ENCODE data around the gene CREB3. TPM values are rescaled to one million over a fixed set of nuclear protein-coding genes. Genes with fewer than 3 reads are reported as not detected.

CREB3 gene
- total and polyA plus RNA-seq, 9 of the 15 experiments (the other 6 are each of a cell fraction or from before 2014, with no cell fraction given), result 5.7 to 18.3 (median 14.9) TPM

DNA sequence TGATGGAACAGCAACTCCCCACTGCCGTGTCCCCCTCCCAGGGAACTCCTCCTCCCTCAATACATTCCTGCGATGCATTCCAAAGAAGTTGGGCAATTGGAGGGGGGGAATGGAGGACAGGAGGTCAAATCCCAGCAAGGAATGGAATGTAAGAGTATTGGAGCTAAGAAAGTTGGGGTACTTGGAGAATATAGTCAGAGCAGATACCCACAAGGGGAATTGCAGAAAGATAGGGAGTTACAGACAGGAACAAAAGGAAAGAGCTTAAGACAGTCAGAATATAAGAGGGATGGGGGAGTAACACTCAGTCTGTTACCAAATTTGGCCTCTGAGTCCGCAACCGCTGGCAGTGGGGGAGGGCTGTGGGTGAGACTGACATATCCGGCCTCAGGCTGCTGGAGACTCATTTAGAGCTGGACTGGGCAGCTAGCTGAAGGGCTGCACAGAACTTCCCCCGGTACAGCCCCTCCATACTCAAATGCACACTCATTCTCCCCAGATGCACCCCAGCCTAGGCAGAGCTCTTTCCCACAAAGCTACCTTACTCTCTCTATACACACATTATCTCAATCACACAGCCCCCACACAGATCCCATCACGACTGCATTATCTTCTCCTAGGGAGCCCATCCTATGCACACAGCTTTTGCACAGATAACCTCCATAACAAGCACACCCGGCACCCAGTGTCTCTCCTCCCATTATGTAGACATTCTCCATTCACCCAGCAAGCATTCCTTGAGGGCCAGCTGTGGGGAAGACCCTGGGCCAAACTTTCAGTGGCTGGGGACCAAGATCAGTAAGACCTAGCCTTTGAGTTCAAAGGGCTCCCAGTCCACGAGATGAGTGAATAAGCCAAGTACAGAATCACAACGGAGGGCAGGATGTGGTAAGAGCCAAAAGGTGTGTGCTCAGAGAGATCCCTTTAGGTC, 4.2 kb upstream of the CREB3 start (continued):
- TF ChIP-seq PML (IDR thresholded peaks at IDR 0.05; ENCODE audit: low read length), result peak; percentile 77
- no peak for TF ChIP-seq ZHX1 (conservative IDR thresholded peaks at IDR 0.05; ENCODE audit: low read length)
- peak; percentile 77; the same call in 1 of the 2 replicates for TF ChIP-seq NFRKB (IDR thresholded peaks at IDR 0.05; ENCODE audit: low read depth)
- no peak for TF ChIP-seq ZNF583 (CRISPR knock-in tag; IDR thresholded peaks at IDR 0.05)
- no peak for TF ChIP-seq KLF13 (tag; IDR thresholded peaks at IDR 0.05; ENCODE audit: borderline replicate concordance, low read depth)
- peak; percentile 52; the same call in 1 of the 2 replicates for TF ChIP-seq TFAP4 (CRISPR knock-in tag; IDR thresholded peaks at IDR 0.05; ENCODE audit: borderline replicate concordance)
- no peak for TF ChIP-seq ZKSCAN3 (CRISPR knock-in tag; IDR thresholded peaks at IDR 0.05)
- no peak for TF ChIP-seq POLR3G (IDR thresholded peaks at IDR 0.05; ENCODE audit: extremely low read depth, insufficient read length, insufficient replicate concordance)
- TF ChIP-seq ZNF282 (CRISPR knock-in tag; IDR thresholded peaks at IDR 0.05), result no peak
- no peak for TF ChIP-seq ID3 (CRISPR knock-in tag; IDR thresholded peaks at IDR 0.05)
- 0 out of 2 replicates have a peak, but pooled peaks have one; percentile 13 for TF ChIP-seq ID3 (tag; IDR thresholded peaks at IDR 0.05)
- peak; percentile 55; the same call in 1 of the 2 replicates for TF ChIP-seq GATAD2B (IDR thresholded peaks at IDR 0.05; ENCODE audit: borderline replicate concordance)
- no peak for TF ChIP-seq TCF7 (IDR thresholded peaks at IDR 0.05; ENCODE audit: borderline replicate concordance)
- peak; percentile 78 to 85 for TF ChIP-seq TRIM24 (IDR thresholded peaks at IDR 0.05)
- no peak for TF ChIP-seq RBM22 (IDR thresholded peaks at IDR 0.05; ENCODE audit: low read depth, low read length, poor library complexity, severe bottlenecking)
- no peak for TF ChIP-seq USF1 (CRISPR knock-in tag; IDR thresholded peaks at IDR 0.05)
- TF ChIP-seq ETS1 (conservative IDR thresholded peaks at IDR 0.05; ENCODE audit: control insufficient read depth, low read depth, low read length), result 0 out of 2 replicates have a peak, but pooled peaks have one; percentile 43
- no peak for TF ChIP-seq STAT5B (CRISPR knock-in tag; IDR thresholded peaks at IDR 0.05)
- no peak for TF ChIP-seq L3MBTL2 (IDR thresholded peaks at IDR 0.05)
- peak; percentile 65 for TF ChIP-seq RBFOX2 (IDR thresholded peaks at IDR 0.05; ENCODE audit: low read depth, low read length)
- peak; percentile 70 for TF ChIP-seq MEIS2 (IDR thresholded peaks at IDR 0.05; ENCODE audit: partially characterized antibody)
- peak; percentile 73 for TF ChIP-seq ETV5 (CRISPR knock-in tag; IDR thresholded peaks at IDR 0.05; ENCODE audit: low read depth)
- no peak for TF ChIP-seq CREBBP (IDR thresholded peaks at IDR 0.05; ENCODE audit: low read depth, low read length)
